Measurements from ENCODE around the gene TMEM259.

The TMEM259 gene

DNA sequence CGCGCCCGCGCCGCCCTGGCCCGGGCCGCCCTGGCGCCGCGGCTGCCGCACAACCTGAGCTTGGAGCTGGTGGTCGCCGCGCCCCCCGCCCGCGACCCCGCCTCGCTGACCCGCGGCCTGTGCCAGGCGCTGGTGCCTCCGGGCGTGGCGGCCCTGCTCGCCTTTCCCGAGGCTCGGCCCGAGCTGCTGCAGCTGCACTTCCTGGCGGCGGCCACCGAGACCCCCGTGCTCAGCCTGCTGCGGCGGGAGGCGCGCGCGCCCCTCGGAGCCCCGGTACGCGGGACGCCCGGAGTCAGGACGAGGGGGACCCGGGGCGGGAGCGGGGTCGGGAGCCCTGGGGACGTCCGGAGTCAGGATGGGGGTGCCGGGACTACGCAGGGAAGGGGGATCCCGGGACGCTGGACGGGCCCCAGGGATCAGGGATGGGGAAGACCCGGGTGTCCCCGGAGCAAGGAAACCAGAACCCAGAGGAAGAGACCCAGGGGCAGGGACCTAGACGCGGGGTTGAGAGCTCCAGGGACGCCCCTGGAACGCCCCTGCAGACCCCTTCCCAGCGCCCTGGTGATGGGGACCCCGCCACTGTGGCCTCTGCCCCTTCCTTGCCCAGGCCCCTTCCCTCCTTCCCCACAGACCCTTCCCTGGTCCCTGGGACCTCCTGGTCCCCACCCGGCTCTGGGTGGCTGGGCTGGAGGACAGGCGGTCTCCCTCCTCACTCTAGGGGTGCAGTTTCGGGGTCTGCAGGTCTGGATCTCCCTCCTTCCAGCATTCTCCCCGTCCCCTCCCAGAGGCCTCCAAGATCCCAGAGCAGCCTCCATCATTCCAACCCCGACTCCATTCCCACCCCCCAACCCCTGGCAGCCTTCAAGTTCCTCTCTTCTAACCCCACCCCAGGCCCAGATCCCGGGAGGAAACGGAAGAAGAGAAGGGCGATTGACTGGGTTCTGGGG is 20.1 kb downstream of the TMEM259 start:
- no peak for DNase-seq

DNA sequence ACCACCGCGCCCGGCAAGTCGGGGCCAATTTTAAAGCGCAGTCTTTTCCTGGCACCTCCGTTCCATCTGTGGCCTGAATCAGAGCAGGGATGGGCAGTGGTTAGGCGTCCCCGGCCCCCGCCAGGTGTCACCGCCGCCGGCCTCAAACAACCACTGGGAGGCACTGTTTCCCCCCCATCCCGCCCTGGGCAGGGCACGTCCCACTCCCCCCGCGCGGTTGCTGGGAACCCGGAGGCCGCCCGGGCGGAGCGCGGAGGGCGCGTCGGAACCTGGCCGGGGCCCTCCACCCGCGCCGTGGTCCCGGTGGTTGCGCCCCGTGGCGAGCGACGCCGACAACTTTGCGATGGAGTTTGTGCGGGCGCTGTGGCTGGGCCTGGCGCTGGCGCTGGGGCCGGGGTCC is 20.8 kb downstream of the TMEM259 start, which contains the start of gene GRIN3B:
Gene GRIN3B (plus strand): TSS at position 325 of the 400 bp plus-strand sequence. CDS start 19 bp downstream, at position 344.
- peak in 1 of 2 experiments; percentile 42 for DNase-seq

- DNase-seq = no peak
These were observed 21.6 kb downstream of the TMEM259 start for GRCh38 chr19:999379-999719.

GRCh38 chr19:998064-998463 is 22.9 kb downstream of the TMEM259 start:
- no peak for DNase-seq

DNA sequence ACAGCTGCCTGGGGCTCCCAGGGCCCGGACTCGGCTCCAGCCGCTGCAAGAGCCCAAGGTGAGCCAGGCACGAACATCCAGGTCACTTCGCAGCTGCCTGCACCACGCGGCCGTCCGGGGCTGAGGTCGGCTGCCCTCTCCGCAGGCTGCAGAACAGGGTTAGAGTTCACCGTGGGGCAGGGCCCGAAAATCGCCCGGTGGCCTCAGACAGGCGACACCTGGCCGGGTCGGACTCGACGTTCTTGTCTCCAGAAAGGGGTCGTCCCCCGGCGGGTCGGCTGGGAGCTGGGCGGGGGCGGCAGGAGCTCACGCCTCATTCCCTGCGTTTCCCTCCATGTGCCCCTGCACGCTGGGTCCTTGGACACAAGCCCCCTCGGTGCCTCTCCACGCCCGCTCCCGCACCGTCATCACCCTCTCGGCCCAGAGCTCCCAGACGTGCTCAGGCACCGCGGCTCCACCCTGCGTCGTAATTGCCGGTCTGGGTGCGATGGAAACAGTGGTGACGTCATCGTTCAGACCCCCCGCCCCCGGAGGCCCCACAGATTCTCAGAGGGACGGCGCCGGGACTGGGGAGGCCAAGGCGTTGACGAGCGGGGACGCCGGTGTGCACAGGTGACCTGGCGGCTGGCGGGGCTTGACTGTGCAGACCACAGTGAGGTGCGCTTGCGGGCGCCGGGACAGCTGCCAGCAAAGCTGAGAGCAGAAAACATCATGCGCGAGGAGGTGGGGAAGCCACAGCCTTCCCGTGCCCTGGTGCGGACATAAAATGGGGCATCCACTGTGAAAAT is 24.7 kb downstream of the TMEM259 start:
- no peak for DNase-seq

DNA sequence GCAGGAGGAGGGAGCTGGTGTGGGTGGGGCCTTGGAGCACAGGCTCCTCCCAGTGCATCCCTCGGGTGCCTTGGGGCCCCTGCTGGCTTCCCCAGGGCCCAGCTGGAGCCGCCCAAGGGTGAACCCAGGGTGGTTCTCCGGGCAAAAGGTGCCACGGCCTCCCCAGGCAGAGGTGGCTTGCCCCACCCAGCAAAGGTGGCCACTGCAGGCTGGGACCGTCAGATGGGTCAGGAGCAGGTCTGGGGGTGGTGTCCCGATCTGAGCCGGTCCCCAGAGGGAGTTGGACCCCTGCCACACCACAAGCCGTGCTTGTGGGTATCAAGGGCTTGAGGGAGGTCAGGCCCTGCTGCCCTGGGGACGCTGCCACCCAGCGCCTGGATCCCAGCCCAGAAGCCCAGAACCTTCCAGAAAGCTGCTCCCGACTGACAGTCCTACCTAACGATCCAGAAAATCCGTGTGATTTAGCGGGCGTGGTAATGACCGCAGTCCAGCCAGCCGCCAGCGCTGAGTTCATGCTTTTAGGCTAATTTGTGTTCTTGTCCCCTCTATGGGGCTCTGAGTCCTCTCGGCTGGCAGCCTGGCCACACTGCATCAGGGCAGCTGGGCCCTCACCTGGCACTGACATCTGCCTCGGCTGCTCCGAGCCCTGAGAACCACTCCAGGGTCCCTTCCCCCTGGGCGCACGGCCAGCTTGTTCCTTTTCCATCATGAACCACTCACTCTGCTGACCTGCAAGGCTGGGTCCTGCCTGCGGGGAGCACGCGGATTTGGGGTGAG is 25.7 kb downstream of the TMEM259 start:
- no peak for DNase-seq

GRCh38 chr19:994516-994915 is 26.4 kb downstream of the TMEM259 start:
- no peak for DNase-seq

DNA sequence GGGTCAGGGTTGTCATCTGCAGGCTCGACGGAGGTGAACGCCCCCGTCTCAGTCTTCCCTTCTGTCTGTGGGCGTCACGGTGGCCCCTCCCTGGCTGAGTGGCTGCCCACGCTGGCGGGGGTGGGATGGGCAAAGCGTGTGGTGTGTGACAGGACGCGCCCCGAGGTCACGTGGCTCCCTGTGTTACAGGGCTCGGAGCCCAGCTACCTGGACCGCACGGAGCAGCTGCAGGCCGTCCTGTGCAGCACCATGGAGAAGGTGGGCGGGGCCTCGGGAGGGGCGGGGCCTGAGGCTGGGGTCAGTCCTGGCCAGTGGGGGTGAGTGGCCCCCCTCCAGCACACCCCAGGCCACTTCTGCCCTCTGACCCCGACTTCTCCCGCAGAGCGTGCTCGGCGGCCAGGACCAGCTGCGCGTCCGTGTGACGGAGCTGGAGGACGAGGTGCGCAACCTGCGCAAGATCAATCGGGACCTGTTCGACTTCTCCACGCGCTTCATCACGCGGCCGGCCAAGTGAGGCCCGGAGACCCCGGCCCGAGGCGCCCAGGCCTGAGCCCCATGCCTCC is 27.0 kb downstream of the TMEM259 start:
- DNase-seq = no peak

DNA sequence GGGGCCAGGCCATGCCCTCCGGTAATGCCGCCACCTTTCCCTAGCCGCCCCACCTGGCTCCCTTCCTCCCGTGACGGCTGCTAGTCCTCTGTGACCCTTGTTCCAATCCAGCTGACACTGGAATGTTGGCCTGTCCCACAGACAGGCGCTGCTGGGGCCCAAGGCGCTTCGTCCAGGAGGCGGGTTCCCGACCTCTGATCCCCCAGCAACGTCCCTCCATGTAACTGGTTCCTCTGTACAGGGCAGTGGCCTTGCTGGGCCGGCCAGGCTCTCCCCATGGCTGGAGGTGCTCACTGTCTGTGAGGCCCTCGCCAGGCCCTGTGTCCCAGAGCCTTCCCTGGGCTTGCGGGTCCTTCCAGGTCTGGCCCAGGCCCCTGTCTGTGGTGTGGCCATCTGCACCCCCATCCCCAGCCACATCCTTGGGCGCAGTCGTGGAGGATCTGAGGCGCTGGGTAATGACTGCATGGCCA is 27.5 kb downstream of the TMEM259 start:
- no peak for DNase-seq

DNA sequence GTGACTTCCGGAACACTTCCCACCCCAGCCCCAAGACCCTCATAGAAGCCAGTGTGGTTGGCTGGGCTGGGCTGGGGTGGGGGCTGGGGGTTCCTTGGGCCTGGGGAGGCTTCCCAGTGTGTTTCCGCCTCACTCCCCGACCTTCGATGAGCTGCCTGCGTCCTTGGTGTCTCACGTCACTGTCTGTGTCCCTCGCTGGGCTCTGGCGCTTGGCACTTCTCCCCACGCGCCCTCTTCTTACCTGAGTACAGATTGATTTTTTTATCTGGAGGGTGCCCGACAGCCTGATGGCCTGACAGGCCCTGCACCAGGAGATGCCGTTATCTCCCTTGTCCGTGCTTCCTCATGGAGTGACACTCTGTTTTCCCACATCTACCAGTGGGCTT is 28.3 kb downstream of the TMEM259 start:
- no peak for DNase-seq

DNA sequence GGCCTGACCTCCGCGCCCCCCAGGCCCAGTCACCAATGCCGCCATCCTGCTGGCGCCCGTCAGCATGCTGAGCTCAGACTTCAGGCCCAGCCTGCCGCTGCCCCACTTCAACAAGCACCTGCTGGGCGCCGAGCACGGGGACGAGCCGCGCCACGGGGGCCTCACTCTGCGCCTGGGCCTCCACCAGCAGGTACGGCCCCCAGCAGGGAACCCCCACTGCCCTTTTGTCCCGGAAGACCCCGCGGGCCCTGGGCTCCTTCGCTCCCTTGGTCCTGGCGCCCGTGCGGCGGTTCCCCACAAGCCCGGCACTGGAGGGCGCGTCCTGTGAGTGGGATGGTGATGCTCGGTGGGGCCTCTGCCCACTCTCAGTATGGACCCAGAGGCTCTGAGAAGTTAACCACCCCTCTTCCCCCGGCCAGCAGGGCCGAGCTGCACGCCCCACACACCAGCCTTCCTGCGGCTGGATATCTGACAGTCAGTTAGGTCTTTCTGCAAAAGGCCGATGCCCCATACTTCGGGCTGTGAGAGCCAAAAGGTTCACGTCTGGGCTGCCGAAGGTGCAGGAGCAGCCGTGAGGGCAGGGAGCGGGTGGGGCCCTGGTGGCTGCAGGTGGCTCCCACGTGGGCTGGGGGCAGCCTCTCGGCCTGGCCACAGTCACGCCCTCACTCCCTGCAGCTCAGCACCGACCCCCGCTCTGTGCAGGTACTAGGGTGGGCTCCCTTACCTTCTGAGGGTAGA is 28.8 kb downstream of the TMEM259 start:
- no peak for DNase-seq

- no peak for DNase-seq
These were observed 29.6 kb downstream of the TMEM259 start for GRCh38 chr19:991174-991931.

- DNase-seq = no peak
These were observed 30.2 kb downstream of the TMEM259 start for GRCh38 chr19:990746-991145.

DNA sequence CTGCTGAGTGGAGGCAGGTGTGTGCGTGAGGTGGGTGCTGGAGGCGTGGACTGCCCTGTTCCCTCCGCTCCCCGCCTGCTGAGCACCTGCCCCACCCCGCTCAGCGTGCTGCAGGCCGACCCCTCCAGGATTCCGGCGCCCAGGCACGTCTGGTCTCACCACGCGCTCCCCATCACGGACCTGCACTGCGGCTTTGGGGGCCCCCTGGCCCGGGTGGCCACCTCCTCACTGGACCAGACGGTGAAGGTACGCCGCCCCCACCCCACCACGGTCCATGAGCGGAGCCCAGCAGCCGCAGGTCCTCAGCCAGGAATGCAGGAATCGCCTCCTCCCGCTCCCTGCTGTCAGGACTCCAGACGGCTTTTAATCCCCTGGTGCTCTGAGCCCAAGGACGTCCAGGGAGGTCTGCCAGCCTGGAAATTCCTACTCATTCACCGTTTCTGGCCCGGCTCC is 30.8 kb downstream of the TMEM259 start:
- DNase-seq = no peak

DNA sequence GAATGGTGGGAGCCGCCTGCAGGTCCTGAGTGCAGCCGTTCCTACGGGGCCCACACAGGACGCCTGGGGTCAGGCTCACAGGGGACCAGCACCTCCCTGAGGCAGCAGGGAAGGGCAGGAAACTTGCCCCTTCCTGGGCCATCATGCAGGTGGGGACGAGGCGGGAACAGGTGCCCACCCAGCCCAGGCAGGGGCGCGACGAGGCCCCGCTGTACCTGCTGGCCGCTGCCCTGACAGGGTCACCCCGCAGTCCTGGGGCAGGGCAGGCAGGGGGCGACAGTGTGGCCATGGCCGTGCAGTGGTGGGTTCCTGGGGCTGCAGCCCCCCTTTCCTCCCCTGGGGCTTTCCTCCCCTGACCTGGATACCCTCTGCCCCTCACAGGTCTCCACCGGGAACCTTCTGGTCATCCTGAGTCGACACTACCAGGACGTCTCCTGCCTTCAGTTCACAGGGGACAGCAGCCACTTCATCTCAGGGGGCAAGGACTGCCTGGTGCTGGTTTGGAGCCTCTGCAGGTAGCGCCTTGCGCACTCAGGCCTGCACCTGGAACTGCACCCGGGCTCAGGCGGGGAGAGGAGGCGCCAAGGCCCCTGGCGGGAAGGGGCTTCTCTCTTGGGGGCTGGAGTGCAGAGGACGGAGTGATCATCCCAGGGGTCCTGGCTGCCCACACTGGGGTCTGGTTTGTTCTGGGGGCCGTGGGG is 31.4 kb downstream of the TMEM259 start:
- no peak for DNase-seq

GRCh38 chr19:988510-988909 is 32.4 kb downstream of the TMEM259 start:
- DNase-seq = no peak

- DNase-seq = no peak
These were observed 32.8 kb downstream of the TMEM259 start for GRCh38 chr19:988081-988480.

DNA sequence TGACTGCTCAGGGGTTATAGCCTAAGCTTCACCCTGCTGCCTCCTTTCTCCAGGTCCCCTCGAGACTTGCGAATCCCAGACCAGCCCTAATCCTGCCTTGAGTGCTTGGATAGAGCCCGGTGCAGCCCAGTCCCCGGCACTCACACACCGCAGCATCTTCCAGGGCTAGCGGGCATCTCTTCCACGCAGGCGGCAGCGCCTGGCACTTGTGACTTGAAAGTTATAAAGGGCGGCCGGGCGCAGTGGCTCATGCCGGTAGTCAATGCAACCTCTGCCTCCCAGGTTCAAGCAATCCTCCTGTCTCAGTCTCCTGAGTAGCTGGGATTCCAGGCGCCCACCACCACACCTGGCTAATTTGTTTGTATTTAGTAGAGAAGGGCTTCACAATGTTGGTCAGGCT is 34.8 kb downstream of the TMEM259 start:
- DNase-seq = no peak

- peak; percentile 55 to 77 for DNase-seq
These were observed 36.6 kb downstream of the TMEM259 start, which contains the start of gene WDR18 for GRCh38 chr19:984165-984967. WDR18 (plus strand) TSS chr19:984345; CDS start chr19:984354, 9 bp downstream.
